NCI-H146 treated with DMSO at 0.1 percent for 48 hours (cell line): ENCODE results near the gene SOCS1.

ENCODE experiments used
- DNase-seq: peaks from one replicate; lab custom pipeline; 2025; ENCODE audit not compliant: unreplicated experiment; lab: John Stamatoyannopoulos, UW

Gene SOCS1

DNA sequence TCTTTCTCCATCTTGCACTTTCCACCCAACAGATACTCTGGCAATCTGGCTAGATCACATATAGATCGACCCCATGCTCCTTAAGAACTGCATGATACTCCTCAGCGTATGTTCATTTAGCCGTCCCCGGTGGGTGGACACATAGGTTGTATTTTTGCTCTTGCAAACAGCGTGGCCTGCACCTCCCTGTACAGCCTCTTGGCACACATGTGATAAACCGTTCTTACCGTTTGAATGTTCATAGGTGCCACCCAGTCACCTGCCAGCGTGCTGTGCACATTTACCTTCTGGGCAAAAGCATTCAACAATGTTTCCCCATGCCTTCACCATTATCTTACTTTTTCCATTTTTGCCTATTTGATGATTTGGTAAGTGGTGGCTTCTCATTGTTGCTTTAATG lies 6.9 kb upstream of the SOCS1 start:
- no peak for DNase-seq

DNA sequence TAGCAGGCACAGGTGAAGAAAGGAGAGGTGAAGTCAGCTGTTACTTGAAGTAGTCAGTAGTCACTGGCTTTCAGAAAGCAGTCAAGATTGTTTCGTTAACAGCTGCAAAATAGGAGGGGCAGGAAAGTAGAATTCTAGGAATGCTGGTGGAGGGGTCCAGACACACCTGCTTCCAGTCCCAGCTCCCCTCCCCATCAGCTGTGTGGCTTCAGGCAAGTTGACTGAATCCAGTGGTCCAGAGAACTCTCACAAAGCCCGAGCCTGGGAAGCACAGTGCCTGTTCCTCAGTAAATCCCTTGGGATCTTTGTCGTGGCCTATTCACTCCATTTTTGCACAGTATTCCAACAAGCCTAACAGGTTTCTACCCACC lies 4.6 kb upstream of the SOCS1 start:
- no peak for DNase-seq

DNA sequence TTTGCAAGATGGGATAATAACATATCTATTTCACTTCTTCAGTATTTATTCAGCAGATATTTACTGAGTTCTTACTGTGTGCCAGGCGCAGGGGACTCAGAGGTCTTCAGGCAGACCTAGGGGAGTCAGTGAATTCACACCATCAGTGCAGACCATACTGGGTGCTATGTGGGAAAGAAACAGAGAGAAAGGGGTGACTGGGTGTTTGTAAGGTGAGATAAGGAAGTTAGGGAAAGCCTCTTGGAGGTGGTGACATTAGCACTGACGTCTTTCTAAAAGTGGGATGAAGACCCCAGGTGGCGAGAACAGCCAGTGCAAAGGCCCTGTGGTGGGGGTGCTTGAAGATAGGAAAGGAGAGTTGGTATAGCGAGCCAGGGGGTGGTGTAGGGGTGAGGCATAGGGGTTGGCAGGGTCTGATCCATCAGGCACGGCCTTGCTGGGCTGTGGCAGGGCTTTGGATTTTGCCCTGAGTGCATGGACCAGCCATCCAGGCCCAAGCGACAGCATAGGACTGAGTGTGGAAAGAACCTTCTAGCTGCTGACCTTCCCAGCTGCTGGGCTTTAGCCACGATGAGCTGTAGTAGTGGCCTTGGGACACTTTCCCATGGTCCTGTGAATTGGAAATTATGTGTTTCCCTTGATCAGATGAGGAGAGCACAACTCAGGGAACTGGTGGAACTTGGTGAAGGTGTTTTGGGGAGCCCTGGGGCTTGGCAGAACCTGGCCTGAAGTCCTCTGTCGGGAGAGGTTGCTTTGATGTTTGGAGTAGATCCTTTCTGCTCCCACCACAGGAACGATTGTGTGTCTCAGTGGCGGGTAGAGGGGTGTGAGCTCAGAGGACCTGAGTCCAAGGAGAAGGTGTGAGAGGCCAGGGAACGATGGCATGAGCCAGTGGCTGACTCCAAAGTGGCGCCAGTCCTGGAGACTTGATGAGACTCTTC lies 3.9 kb upstream of the SOCS1 start:
- no peak for DNase-seq

DNA sequence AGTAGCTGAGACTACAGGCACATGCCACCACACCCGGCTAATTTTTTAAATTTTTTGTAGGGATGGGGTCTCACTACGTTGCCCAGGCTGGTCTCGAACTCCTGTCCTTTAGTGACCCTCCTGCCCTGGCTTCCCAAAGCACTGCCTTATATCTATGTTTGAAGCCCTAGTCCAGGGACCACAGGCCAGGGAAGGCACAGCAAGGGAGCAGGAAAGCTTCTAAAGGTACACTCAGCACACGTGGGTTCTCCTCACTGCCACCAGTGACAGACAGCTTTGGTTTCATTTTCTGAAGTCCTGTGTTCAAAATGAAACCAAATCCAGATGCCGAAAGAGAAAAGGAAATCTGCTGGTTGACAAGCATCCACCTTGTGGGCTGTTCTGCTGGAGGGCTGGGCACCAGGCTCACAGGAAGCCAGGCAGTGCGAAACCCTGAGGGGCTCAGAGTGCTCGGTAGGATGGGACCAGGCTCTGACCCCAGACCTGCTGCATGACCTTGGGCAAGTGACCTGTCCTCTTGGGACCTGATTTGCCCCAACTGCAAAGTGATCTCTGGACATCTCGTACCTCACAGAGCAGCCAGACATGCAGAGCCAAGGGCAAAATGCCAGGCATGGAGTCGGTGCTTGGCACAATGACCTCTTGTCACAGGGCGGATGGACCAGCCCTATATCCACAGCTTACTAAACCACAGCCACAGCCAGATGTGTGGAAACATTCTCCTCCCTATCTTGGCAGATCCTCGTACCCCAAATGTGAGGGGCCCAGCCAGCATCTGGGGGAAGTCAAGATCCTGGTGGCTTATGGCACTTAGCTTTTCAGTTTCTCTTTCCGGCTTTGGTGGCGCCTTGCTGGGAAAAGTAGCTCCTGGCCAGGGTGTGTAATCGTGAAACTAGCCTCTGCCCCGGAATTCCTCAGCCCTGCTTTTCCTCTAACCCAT lies 2.8 kb upstream of the SOCS1 start:
- no peak for DNase-seq

DNA sequence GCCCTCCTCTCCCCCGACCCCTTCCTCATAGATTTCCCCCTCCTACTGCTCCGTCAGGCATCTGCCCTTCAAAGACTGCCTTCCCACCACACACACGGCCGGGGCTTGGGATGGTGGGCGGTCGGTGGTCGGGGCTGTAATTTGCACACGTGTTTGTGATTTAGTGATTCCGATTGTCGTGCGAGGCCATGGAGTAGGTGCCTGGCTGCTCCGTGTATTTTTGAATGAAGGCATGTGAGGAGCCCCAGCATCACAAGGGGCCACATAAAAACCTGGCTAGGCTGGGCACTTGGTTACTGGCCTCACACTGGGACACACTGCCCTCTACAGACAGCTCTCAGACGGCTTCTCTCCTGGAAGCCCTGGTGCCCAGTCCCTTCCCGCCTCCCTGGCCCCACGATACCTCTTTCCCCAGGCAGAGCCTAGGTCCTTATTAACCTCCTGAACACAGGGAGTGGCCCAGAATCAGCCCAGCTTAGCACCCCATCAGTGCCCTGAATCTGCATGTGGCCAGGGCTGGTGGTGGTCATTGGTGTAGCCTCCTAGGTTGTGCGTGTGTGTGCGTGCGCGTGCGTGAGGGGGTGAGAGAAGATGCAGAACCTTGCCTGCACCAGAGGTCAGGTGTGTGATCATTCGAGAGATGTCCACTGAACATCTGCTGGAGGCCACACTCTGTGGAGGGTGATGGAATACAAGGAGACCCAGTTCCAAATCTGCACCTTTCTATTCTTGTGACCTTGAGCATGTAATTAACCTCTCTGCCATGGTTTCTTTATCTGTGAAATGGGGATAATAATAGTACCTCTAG lies 1.3 kb upstream of the SOCS1 start:
- DNase-seq = peak; percentile 70

DNA sequence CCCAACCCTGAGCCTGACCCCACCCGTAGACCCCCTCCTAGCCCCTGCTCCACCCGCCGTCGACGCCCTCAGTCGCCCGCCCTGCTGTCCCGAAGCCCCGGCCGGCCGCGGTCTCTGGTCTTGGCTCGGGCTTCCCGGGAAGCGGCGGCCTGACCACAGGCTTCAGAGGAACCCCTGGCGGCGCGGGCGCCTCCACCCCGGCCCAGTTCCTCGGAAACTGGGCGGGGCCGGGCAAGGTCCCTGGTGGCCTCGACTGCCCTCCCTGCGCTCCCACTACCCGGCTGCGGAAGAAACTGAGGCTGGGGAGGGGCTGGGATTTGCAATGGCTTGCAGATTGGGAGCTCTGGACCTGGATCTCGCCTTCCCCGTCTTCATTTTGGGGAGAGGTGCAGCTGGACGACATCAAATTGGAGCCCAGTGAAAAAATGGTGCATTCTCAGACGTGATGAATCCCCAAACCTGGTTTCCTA lies 692 bp upstream of the SOCS1 start:
- DNase-seq = no peak

DNA sequence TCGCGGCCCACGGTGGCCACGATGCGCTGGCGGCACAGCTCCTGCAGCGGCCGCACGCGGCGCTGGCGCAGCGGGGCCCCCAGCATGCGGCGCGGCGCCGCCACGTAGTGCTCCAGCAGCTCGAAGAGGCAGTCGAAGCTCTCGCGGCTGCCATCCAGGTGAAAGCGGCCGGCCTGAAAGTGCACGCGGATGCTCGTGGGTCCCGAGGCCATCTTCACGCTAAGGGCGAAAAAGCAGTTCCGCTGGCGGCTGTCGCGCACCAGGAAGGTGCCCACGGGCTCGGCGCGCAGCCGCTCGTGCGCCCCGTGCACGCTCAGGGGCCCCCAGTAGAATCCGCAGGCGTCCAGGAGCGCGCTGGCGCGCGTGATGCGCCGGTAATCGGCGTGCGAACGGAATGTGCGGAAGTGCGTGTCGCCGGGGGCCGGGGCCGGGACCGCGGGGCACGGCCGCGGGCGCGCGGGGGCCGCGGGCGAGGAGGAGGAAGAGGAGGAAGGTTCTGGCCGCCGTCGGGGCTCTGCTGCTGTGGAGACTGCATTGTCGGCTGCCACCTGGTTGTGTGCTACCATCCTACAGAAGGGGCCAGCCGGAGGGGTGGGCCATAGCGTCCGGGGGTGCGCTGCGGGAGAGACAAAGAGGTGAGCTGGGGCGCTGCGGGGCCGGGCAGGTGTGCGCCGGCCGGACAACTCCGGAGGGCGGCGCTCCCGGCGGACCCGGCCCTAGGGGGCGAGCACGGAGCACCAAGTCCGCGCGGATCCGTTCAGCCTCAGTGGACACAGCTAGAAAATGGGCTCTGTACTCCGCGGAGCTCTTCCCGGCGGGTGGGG lies 879 bp downstream of the SOCS1 start:
- DNase-seq = no peak

DNA sequence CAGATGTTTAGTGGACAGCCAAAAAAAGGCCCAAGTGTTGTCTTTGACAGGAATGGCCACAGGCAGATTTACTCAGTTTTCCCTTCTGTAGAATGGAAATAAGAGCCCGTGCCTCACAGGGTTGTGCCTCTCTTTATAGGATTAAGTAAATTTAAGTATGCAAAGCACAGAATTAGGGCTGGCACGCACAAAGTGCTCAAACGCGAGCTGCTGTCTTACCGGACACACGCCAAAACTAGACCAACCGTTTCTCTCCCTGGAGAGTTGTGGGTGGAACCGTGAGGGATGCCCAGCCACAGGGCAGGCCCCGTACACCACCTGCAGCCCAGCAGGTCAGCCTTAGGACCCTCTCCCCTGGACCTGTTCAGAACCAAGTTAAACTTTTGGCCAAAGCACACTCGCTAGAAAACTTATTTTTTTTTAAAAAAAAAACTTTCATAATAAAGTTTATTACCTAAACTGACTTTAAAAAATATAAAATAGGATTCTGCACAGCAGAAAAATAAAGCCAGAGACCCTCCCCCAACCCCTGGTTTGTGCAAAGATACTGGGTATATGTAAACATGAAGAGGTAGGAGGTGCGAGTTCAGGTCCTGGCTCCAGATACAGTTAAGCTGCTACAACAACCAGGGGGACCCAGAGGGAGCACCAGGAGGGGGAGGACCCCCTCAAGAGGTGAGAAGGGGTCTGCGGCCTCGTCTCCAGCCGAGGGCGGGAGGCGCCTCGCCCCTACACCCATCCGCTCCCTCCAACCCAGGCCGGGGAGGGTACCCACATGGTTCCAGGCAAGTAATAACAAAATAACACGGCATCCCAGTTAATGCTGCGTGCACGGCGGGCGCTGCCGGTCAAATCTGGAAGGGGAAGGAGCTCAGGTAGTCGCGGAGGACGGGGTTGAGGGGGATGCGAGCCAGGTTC lies 1.8 kb downstream of the SOCS1 start:
- DNase-seq = no peak

DNA sequence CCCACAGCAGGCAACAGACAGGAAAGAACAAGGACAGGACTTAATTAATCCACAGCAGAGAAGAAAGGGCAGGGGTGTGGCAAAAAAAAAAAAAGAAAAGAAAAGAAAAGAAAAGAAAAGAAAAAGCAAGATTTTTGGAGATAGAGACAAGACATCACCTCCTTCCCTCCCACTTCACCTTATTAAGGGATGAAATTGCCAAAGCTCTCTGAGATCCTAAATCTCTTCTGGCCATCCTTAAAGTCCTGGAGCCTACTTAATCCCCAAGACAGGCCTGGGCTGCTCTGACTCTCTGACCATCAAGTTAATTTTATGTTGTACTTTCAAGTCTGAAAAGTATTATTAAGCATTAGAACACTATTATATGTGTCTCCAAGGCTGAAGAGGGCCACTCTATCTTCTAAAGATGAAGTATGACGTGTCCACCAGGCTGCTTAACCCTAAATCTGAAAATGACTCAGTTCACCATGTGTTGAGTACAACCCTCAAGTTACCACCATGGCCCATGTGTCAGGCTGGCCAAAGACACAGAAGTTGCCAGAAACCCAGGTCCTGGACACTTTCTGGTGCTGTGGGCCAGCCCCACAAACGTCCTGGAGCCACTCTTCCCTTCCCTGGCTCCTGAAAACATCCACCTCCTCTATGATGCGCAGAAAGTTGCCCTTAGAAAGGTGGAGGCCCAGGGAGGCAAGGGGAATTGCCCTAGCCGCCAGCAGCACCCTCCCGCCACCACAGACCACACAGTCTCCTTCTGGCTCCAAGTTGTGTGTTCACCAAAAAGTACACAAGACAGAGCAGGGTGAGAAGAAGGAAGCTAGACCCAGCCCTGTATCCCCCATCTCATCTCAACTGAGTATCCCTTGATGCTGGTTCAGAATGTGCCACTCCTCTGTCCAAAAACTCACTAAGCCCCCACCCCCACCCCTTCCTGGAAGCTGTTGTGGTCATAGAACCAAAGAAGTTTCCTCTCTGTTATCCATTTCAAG lies 2.7 kb downstream of the SOCS1 start:
- no peak for DNase-seq

DNA sequence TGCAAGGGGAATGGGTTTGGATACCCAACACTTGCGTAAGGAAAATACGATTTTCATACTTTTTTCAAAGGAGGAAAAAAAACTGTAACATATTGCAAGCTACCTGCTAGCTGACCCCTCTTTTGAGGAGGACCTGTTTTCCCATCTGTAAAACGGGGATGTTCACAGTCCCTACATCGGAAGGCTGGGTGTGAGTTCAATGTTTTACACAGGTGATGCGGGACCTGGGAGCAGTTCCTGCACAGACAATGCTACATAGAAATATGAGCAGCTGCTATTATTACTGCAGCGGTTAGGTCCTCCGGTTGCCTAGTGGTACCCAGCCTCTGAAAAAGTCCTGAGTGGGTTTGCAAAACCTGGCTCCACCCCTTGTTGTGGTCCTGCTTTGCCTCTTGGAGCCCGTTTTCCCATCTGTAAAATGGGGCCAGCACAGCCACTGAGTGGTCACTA lies 3.5 kb downstream of the SOCS1 start:
- DNase-seq = no peak

DNA sequence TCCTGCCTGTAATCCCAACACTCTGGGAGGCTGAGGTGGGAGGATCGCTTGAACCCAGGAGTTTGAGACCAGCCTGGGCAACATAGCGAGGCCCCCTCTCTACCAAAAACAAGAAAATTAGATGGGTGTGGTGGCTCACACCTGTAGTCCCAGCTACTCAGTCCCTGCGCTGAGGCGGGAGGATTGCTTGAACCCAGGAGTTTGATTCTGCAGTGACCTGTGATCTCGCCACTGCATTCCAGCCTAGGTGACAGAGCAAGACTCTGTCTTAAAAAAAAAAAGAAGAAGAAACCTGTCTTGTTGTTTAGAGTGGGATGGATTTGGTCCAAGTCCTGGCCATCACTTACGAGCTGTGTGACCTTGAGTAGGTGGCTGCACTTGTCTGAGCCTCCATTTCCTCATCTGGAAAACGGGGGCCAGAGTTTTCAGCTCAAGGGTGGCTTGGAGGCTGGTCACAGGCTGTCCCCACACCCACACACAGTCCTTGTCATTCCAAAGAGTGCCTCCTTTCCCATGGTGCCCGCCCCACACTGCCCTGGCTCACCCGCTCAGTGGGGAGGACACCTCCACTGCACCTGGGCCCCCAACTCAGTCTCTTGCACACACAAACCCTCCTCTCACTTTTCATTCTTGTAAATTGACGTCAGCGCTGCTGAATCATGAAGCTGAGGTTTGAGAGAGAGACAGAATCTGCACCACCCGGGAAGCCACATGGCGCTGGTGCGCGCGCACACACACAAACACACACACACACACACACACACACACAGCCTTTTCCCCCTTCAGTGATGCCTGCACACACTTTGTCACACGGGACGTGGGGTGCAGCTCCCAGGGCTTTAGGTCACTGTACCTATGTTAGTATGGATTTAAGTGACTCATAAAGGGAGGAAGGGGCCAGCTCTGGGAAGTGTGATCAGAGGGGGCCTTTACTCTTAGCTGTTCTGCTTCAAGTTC lies 4.2 kb downstream of the SOCS1 start:
- no peak for DNase-seq

DNA sequence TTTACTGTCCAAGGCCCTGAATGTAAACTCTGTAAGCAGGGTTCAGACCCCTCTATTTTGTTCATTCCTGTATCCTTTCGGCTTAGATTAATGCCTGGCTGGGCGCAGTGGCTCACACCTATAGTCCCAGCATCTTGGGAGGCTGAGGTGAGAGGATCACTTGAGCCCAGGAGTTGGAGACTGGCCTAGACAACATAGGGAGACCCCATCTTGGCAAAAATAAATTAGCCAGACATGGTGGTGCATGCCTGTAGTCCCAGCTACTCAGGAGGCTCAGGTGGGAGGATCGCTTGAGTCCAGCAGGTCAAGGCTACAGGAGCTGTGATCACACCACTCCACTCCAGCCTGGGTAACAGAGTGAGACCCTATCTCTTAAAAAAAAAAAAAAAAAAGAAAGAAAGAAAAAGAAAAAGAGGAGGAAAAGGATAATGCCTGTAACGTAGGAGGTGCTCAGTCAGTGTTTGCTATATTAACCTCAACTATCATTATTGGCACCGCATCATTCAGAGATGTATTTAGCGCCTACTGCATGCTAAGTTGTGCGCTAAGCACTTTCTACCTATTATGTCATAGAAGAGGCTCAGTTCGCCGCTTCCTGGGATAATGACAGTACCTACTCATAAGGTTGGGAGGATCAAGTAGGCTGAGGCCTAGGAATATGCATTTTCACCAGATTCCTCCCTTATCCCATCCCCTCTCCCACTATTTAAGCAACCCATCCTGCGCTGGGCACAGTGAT lies 5.0 kb downstream of the SOCS1 start:
- DNase-seq = no peak

DNA sequence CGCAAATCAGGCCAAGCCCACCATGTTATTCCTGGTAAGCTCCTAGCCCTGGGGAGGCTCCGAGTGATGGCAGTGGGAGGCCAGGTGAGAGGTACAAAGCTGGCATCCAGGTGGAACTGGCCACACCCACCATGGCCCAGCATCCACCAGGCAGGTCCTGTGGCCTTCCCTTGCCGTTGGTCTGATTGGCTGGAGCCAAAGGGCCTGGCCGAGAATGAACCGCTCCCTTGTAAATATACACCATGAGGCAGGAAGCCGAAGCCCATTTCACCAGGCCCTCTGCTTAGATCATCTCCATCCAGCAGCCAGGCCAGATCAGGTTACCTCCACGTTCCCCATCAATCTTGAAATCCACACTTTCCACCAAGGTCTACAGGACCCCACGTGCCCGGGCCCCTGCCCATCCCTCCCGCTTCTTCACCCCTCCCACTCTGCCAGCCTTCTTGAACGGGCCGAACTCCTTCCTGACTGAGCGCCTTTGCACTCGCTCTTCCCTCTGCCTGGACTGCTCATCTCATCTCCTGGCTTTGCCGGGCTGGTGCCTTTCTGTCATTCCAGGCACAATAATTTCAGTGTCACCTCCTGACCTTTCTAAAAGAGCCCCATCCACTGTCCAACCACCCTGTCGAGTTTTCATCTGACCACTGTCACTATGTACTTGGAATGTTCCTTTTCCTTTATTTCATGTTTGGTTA lies 5.8 kb downstream of the SOCS1 start:
- DNase-seq = no peak

DNA sequence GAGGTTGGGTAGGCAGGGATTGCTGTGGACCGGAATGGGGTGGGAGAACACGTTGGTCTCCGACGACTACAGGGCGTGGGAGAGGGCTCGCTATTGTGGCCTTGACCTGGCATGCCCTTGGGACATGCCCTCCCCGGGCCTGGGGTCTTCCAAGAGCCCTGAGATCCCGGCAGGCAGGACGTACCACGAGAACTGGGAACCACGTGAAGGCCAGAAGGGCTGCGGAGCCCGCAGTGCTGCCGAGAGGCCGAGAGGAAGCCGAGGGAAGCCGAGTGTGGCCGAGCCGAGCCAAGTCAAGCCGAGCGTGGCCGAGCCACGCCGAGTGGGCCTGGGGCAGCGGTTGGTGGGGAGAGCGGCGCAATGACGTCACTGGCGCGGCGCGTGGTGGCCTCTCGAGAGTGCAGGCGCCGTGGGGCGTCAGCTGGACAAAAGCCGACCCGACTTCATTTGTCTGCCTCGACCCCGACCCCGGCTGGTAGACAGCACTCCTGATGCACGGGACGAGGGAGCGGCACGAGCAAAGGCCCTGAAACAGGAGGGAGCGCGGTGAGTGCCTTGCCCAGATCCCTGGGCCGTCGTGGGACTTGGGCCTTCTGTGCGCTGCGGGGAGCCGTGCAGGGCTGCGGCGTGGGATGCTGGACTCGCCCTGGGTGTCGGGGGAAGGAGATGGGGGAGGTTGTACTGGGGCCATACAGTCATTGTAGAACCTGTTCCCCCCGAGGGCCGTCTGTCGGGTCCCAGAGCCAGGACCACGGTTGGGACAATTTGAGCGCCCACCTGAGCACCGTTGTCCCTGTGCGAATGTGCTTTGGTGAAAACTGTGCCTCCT lies 6.6 kb downstream of the SOCS1 start:
- no peak for DNase-seq

DNA sequence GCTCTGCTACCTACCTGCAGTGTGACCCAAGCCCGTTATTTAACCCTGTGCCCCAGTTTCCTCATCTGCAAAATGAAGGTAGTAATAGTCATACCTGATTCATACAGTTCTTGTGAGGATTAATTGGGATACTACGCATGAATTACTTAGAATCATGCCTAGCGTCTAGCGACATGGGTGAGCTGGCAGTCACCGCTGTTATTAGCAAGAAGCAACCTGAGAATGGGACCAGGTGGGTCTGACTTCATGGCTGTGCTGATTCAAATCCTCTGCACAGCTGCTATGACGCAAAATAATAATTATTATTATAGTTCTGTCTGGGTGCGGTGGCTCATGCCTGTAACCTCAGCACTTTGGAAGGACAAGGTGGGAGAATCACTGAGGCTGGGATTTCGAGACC lies 7.9 kb downstream of the SOCS1 start:
- DNase-seq = no peak
